Skeletal muscle tissue (tissue), 4 donors: ENCODE measurements around the gene HS6ST2. TPM values are rescaled to one million over a fixed set of nuclear protein-coding genes. Genes with fewer than 3 reads are reported as not detected.
"Not testable (repeated sequence)": the region's sequence is repeated elsewhere in the genome, so short reads cannot be mapped to it uniquely, and the experiment has no call there.

Source experiments
- H3K27ac ChIP-seq: one replicate; pipeline ENCODE4 v1.7.0; 2013; ENCODE audit warnings: mild to moderate bottlenecking, low read depth, low read length, inconsistent platforms
- H3K27me3 ChIP-seq, 3 donors: one replicate each; pipeline ENCODE4 v1.7.0; 2013; ENCODE audit warnings: low read length in 3 of 3; ENCODE audit not compliant: control insufficient read depth in 3 of 3, insufficient read depth in 3 of 3
- H3K36me3 ChIP-seq, 3 donors: one replicate each; pipeline ENCODE4 v1.7.0; 2013; ENCODE audit warnings: low read length in 3 of 3; ENCODE audit not compliant: control insufficient read depth in 3 of 3, insufficient read depth in 3 of 3
- H3K4me1 ChIP-seq, 3 donors: one replicate each; pipeline ENCODE4 v1.7.0; 2013; ENCODE audit warnings: low read length in 3 of 3, mild to moderate bottlenecking in 3 of 3; ENCODE audit not compliant: control insufficient read depth in 3 of 3, insufficient read depth in 3 of 3
- H3K4me3 ChIP-seq, 3 donors: one replicate each; pipeline ENCODE4 v1.7.0; 2013; ENCODE audit warnings: low read length in 3 of 3
- H3K9ac ChIP-seq, 3 donors: one replicate each; pipeline ENCODE4 v1.7.0; 2013; ENCODE audit warnings: low read length in 3 of 3, mild to moderate bottlenecking in 3 of 3, moderate library complexity in 2 of 3, low read depth in 1 of 3
- H3K9me3 ChIP-seq, 3 donors: one replicate each; pipeline ENCODE4 v1.7.0; 2013; ENCODE audit warnings: low read length in 3 of 3; ENCODE audit not compliant: control insufficient read depth in 3 of 3
- total RNA-seq: library from RNA; depleted of rRNA; stranded (reverse); fragments of >200 nt; gene quantifications from one replicate; pipeline ENCODE4 v1.2.3, GENCODE V29; 2014
- donor health status: Osteomylitis.

Gene HS6ST2
- total RNA-seq, 1 donor from 2014 or later = 19.8 TPM

DNA sequence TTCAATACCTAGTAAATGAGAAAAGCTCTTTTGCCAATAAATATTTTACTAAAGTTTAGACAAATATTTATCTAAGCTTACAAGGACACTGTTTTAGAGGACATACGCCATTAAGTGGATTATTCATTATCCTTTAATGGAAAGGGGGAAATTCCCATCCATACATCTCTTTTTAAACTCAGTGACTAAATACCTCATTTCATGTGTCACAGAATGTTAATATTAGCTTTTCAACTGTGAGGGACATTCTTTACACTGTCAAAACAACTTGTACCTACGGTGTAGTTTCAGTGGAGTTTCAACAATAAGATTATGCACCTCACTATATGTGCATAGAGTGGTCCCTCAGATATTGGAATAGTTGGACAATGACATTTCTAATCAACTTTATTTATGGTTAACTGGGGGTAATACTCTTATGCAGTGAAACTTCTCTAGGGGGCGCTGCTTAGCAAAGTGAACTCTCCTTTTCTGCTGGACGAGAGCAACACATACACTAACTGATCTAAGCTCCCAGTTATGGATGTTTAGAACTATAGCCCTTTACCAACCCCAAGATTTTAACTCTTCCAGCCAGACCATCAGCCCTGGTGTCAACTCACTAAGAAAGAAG lies 9.7 kb downstream of the HS6ST2 start:
- Histone ChIP-seq H3K4me1 (no peaks in the 10 kb centered on the region), H3K9ac (no peak overlapping the region), H3K4me3 (no peak overlapping the region), H3K36me3 (no peaks in the 10 kb centered on the region), H3K27me3 (peaks cover 0 to 8% (median 0%) of the 10 kb centered on the region in 3 donors), H3K27ac (no peak overlapping the region), H3K9me3 (no peaks in the 10 kb centered on the region)

DNA sequence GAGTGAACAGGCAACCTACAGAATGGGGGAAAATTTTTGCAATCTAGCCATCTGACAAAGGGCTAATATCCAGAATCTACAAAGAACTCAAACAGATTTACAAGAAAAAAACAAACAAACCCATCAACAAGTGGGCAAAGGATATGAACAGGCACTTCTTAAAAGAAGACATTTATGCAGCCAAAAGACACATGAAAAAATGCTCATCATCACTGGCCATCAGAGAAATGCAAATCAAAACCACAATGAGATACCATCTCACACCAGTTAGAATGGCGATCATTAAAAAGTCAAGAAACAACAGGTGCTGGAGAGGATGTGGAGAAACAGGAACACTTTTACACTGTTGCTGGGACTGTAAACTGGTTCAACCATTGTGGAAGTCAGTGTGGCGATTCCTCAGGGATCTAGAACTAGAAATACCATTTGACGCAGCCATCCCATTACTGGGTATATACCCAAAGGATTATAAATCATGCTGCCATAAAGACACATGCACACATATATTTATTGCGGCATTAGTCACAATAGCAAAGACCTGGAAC lies 13.3 kb downstream of the HS6ST2 start:
- H3K27ac ChIP-seq, H3K27me3 ChIP-seq, H3K4me1 ChIP-seq, H3K9ac ChIP-seq, H3K4me3 ChIP-seq, H3K36me3 ChIP-seq, H3K9me3 ChIP-seq: not testable (repeated sequence)

DNA sequence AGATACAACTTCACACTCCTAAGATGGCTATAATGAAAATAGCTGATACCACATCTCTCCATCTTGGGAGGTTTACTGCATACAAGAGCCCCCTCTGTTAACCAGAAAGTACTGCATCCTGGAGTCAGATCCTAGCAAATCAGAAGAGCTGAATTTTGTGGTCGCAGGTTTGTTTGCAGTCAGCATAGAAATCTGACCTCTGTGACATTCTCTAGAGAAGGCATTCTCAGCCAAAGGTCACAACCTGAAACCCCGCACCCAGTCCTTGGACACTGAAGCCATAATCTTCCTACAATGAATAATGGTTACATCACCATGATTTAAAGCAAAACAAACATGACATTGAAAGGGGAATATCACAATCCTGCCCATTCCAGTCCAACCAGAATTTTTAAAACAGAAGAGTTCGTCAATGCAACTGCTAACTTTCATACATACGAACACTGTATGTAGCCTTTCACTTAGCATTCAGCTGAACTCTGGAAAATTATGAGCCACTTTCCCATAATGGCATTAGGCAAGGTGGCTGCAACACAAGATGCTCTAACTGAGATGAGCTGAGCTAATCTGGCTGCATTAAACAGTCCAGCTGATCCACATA lies 17.6 kb downstream of the HS6ST2 start:
- Histone ChIP-seq H3K9me3 (no peaks in the 10 kb centered on the region), H3K27ac (no peak overlapping the region), H3K4me3 (no peak overlapping the region), H3K36me3 (no peaks in the 10 kb centered on the region), H3K9ac (no peak overlapping the region), H3K4me1 (no peaks in the 10 kb centered on the region), H3K27me3 (no peaks in the 10 kb centered on the region)

DNA sequence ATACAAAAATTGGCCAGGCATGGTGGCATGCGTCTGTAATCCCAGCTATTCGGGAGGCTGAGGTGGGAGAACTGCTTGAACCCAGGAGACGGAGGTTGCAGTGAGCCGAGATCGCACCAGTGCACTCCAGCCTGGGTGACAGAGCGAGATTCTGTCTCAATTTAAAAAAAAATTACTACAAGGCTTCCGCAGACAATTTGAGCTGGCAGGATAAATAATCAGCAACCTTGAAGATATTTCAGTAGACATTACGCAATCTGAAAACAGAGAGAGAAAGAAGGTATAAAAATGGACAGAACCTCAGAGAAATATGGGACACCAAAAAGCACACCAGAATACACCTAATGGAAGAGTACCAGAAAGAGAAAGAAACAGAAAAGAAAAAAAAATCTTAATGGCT lies 25.3 kb downstream of the HS6ST2 start:
- Histone ChIP-seq H3K9me3 (no peaks in the 10 kb centered on the region), H3K27me3 (peaks cover 0 to 3% (median 0%) of the 10 kb centered on the region in 3 donors), H3K36me3 (no peaks in the 10 kb centered on the region), H3K27ac (no peak overlapping the region), H3K9ac (no peak overlapping the region), H3K4me3 (no peak overlapping the region), H3K4me1 (no peaks in the 10 kb centered on the region)

DNA sequence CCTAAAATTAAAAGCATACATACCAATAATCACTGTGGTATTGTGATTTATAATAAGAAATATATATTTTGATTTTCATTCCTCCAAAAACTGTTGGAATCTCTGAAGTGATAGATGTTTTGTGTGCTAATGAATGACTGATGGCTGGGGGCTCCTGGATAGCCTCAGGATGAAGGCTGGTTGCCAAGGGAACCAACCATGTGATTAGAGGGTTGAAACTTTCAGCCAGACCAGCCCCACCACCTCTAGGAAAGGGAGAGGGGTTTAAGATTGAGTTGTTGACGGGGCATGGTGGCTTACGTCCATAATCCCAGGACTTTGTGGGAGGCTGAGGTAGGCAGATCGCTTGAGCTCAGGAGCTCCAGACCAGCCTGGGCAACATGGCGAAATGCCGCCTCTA lies 34.0 kb downstream of the HS6ST2 start:
- Histone ChIP-seq H3K4me1 (no peaks in the 10 kb centered on the region), H3K27ac (no peak overlapping the region), H3K9ac (no peak overlapping the region), H3K9me3 (no peaks in the 10 kb centered on the region), H3K27me3 (peaks cover 0 to 2% (median 0%) of the 10 kb centered on the region in 3 donors), H3K36me3 (no peaks in the 10 kb centered on the region), H3K4me3 (no peak overlapping the region)

- no peak overlapping the region for H3K9ac ChIP-seq
- peaks cover 0 to 2% (median 0%) of the 10 kb centered on the region in 3 donors for H3K27me3 ChIP-seq
- H3K27ac ChIP-seq = no peak overlapping the region
- H3K4me1 ChIP-seq = no peaks in the 10 kb centered on the region
- H3K36me3 ChIP-seq = no peaks in the 10 kb centered on the region
- no peak overlapping the region for H3K4me3 ChIP-seq
- peaks cover 0 to 2% (median 0%) of the 10 kb centered on the region in 3 donors for H3K9me3 ChIP-seq
Observed at GRCh38 chrX:132918523-132918922, 39.9 kb downstream of the HS6ST2 start.

- peaks cover 0 to 9% (median 0%) of the 10 kb centered on the region in 3 donors for H3K9me3 ChIP-seq
- no peak overlapping the region for H3K4me3 ChIP-seq
- H3K27ac ChIP-seq = no peak overlapping the region
- peaks cover 0 to 2% (median 0%) of the 10 kb centered on the region in 3 donors for H3K27me3 ChIP-seq
- H3K9ac ChIP-seq = no peak overlapping the region
- H3K36me3 ChIP-seq = no peaks in the 10 kb centered on the region
- H3K4me1 ChIP-seq = no peaks in the 10 kb centered on the region
Observed at GRCh38 chrX:132916349-132916748, 42.1 kb downstream of the HS6ST2 start.

- Histone ChIP-seq H3K9ac (no peak overlapping the region), H3K36me3 (no peaks in the 10 kb centered on the region), H3K27me3 (no peaks in the 10 kb centered on the region), H3K4me3 (no peak overlapping the region), H3K9me3 (peaks cover 0 to 9% (median 0%) of the 10 kb centered on the region in 3 donors), H3K27ac (no peak overlapping the region), H3K4me1 (no peaks in the 10 kb centered on the region)
Observed at GRCh38 chrX:132909643-132910042, 48.8 kb downstream of the HS6ST2 start.

GRCh38 chrX:132908891-132909290 lies 49.5 kb downstream of the HS6ST2 start:
- H3K27me3 ChIP-seq = no peaks in the 10 kb centered on the region

GRCh38 chrX:132900633-132901293 lies 57.7 kb downstream of the HS6ST2 start:
- Histone ChIP-seq H3K36me3 (no peaks in the 10 kb centered on the region), H3K9ac (no peak overlapping the region), H3K4me3 (no peak overlapping the region), H3K9me3 (no peaks in the 10 kb centered on the region), H3K4me1 (no peaks in the 10 kb centered on the region), H3K27ac (no peak overlapping the region), H3K27me3 (no peaks in the 10 kb centered on the region)

More at GRCh38 chrX:132908891-132909290, 49.5 kb downstream of the HS6ST2 start:
- Histone ChIP-seq H3K9ac (no peak overlapping the region), H3K4me3 (no peak overlapping the region), H3K4me1 (no peaks in the 10 kb centered on the region), H3K9me3 (peaks cover 0 to 9% (median 0%) of the 10 kb centered on the region in 3 donors), H3K27ac (no peak overlapping the region), H3K36me3 (no peaks in the 10 kb centered on the region)
